ENCODE results near the gene ZDHHC11B.
A peak's percentile ranks its signal among the peaks of the same experiment; 100 is the strongest.
"Not testable (repeated sequence)": the region's sequence is repeated elsewhere in the genome, so short reads cannot be mapped to it uniquely, and the experiment has no call there.

Gene ZDHHC11B

GRCh38 chr5:686172-686523 lies 98.4 kb downstream of the ZDHHC11B start:
- POLR2A ChIA-PET: not testable (repeated sequence)

GRCh38 chr5:685262-686171 lies 99.0 kb downstream of the ZDHHC11B start:
- Histone ChIP-seq H3K36me3 (ENCODE audit: control insufficient read depth in 2 of 2, insufficient read depth in 1 of 2, low read length in 2 of 2) (no peaks in the 10 kb centered on the region), H3K4me1 (ENCODE audit: control insufficient read depth, insufficient read depth, low read length) (no peaks in the 10 kb centered on the region), H3K27ac (ENCODE audit: extremely low read depth, low read depth, low read length) (no peak overlapping the region), H3K4me3 (ENCODE audit: low read depth, low read length) (no peak overlapping the region), H3K9me3 (ENCODE audit: control insufficient read depth, insufficient read depth, low read depth, low read length) (no peaks in the 10 kb centered on the region)
- ChIA-PET POLR2A (no interaction called here), CTCF (no interaction called here)
- TF ChIP-seq SP2 (tag by site-specific recombination; IDR thresholded peaks at IDR 0.05) (no peak), BCL11B (tag by site-specific recombination; IDR thresholded peaks at IDR 0.05; ENCODE audit: low read depth) (0 out of 2 replicates have a peak, but pooled peaks have one; percentile 8)

More at GRCh38 chr5:686172-686523, 98.4 kb downstream of the ZDHHC11B start:
- CTCF ChIA-PET; H3K9me3 ChIP-seq (ENCODE audit: control insufficient read depth, insufficient read depth, low read depth, low read length); H3K4me3 ChIP-seq (ENCODE audit: low read depth, low read length); H3K36me3 ChIP-seq (ENCODE audit: control insufficient read depth in 2 of 2, insufficient read depth in 1 of 2, low read length in 2 of 2); H3K27ac ChIP-seq (ENCODE audit: extremely low read depth, low read depth, low read length); H3K4me1 ChIP-seq (ENCODE audit: control insufficient read depth, insufficient read depth, low read length): not testable (repeated sequence)

GRCh38 chr5:684751-685216 lies 99.7 kb downstream of the ZDHHC11B start:
- H3K9me3 ChIP-seq (ENCODE audit: control insufficient read depth, insufficient read depth, low read depth, low read length): no peaks in the 10 kb centered on the region
- TF ChIP-seq ZSCAN23 (tag by site-specific recombination; IDR thresholded peaks at IDR 0.05): no peak
- peak; percentile 99 for TF ChIP-seq BCL11A (tag by site-specific recombination; IDR thresholded peaks at IDR 0.05; ENCODE audit: low read depth)
- no peak for TF ChIP-seq RBAK (tag by site-specific recombination; IDR thresholded peaks at IDR 0.05)
- TF ChIP-seq BCL11B (tag by site-specific recombination; IDR thresholded peaks at IDR 0.05; ENCODE audit: low read depth): peak; percentile 99
- POLR2A ChIA-PET: no interaction called here
- H3K27ac ChIP-seq (ENCODE audit: extremely low read depth, low read depth, low read length): no peak overlapping the region
- H3K36me3 ChIP-seq (ENCODE audit: control insufficient read depth in 2 of 2, insufficient read depth in 1 of 2, low read length in 2 of 2): no peaks in the 10 kb centered on the region
- H3K4me3 ChIP-seq (ENCODE audit: low read depth, low read length): no peak overlapping the region
- H3K4me1 ChIP-seq (ENCODE audit: control insufficient read depth, insufficient read depth, low read length): no peaks in the 10 kb centered on the region
- CTCF ChIA-PET: no interaction called here

- H3K36me3 ChIP-seq (ENCODE audit: control insufficient read depth in 2 of 2, insufficient read depth in 1 of 2, low read length in 2 of 2): no peaks in the 10 kb centered on the region
- H3K27ac ChIP-seq (ENCODE audit: extremely low read depth, low read depth, low read length): no peak overlapping the region
- H3K4me1 ChIP-seq (ENCODE audit: control insufficient read depth, insufficient read depth, low read length): no peaks in the 10 kb centered on the region
- CTCF ChIA-PET: no interaction called here
- no peaks in the 10 kb centered on the region for H3K9me3 ChIP-seq (ENCODE audit: control insufficient read depth, insufficient read depth, low read depth, low read length)
- POLR2A ChIA-PET: no interaction called here
- no peak overlapping the region for H3K4me3 ChIP-seq (ENCODE audit: low read depth, low read length)
- TF ChIP-seq ZFP41 (tag by site-specific recombination; IDR thresholded peaks at IDR 0.05; ENCODE audit: borderline replicate concordance) (no peak), ZNF664 (tag by site-specific recombination; IDR thresholded peaks at IDR 0.05) (no peak), FEZF1 (tag by site-specific recombination; IDR thresholded peaks at IDR 0.05) (no peak), ZNF394 (tag by site-specific recombination; IDR thresholded peaks at IDR 0.05; ENCODE audit: borderline replicate concordance) (no peak), GLIS2 (tag by site-specific recombination; IDR thresholded peaks at IDR 0.05) (no peak), BCL6B (tag by site-specific recombination; IDR thresholded peaks at IDR 0.05) (no peak), ZNF302 (tag by site-specific recombination; IDR thresholded peaks at IDR 0.05; ENCODE audit: low read depth) (no peak), ZSCAN5A (tag by site-specific recombination; IDR thresholded peaks at IDR 0.05) (no peak), ZNF140 (tag by site-specific recombination; IDR thresholded peaks at IDR 0.05) (no peak), ZNF362 (tag by site-specific recombination; IDR thresholded peaks at IDR 0.05) (no peak), ZNF48 (tag by site-specific recombination; IDR thresholded peaks at IDR 0.05) (no peak), ZNF335 (tag by site-specific recombination; conservative IDR thresholded peaks at IDR 0.05) (no peak), EGR2 (tag by site-specific recombination; IDR thresholded peaks at IDR 0.05; ENCODE audit: low read depth) (no peak), ZNF510 (tag by site-specific recombination; IDR thresholded peaks at IDR 0.05; ENCODE audit: insufficient replicate concordance) (no peak), KLF10 (tag by site-specific recombination; IDR thresholded peaks at IDR 0.05) (no peak), OSR2 (tag by site-specific recombination; IDR thresholded peaks at IDR 0.05) (no peak)
Measured at GRCh38 chr5:683551-684481, 100.7 kb downstream of the ZDHHC11B start.
